GM13976 (cell line): ENCODE data around the gene ZNF136.
A peak's percentile ranks its signal among the peaks of the same experiment; 100 is the strongest.

ENCODE experiments used
- DNase-seq: peaks from one replicate; pipeline ENCODE4 v3.0.0; 2012; ENCODE audit warnings: low spot score
- in situ Hi-C: fragments of 300-500 bp; cut with MboI; formaldehyde crosslinking; loops from one replicate; pipeline ENCODE4 v1.12.0; 2022; ENCODE audit warnings: low sequenced_read_pairs, mixed read lengths, inconsistent platforms; ENCODE audit not compliant: unreplicated experiment
- TF ChIP-seq, protein P1 (sequence below): IDR thresholded peaks from 2 replicates; pipeline ENCODE4 v1.5.1; 2012; ENCODE audit warnings: borderline replicate concordance, mild to moderate bottlenecking; ENCODE audit not compliant: insufficient read depth; ENCODE audit errors: extremely low read depth, missing control alignments, control extremely low read depth

Gene ZNF136

DNA sequence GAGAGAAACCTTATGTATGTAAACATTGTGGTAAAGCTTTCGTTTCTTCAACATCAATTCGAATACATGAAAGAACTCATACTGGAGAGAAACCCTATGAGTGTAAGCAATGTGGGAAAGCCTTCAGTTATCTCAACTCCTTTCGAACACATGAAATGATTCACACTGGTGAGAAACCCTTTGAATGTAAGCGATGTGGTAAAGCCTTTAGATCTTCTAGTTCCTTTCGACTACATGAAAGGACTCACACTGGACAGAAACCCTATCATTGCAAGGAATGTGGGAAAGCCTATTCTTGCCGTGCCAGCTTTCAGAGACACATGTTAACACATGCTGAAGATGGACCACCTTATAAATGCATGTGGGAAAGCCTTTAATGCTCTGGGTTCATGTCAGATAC is 24.7 kb downstream of the ZNF136 start:
- in situ Hi-C loops: no loop called here
- DNase-seq: no peak
- TF ChIP-seq, protein P1, sequence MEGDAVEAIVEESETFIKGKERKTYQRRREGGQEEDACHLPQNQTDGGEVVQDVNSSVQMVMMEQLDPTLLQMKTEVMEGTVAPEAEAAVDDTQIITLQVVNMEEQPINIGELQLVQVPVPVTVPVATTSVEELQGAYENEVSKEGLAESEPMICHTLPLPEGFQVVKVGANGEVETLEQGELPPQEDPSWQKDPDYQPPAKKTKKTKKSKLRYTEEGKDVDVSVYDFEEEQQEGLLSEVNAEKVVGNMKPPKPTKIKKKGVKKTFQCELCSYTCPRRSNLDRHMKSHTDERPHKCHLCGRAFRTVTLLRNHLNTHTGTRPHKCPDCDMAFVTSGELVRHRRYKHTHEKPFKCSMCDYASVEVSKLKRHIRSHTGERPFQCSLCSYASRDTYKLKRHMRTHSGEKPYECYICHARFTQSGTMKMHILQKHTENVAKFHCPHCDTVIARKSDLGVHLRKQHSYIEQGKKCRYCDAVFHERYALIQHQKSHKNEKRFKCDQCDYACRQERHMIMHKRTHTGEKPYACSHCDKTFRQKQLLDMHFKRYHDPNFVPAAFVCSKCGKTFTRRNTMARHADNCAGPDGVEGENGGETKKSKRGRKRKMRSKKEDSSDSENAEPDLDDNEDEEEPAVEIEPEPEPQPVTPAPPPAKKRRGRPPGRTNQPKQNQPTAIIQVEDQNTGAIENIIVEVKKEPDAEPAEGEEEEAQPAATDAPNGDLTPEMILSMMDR: no peak

- TF ChIP-seq, protein P1: no peak
- in situ Hi-C loops: no loop called here
- peak; percentile 51 for DNase-seq
Measured at GRCh38 chr19:12194827-12195731, 32.2 kb downstream of the ZNF136 start.

DNA sequence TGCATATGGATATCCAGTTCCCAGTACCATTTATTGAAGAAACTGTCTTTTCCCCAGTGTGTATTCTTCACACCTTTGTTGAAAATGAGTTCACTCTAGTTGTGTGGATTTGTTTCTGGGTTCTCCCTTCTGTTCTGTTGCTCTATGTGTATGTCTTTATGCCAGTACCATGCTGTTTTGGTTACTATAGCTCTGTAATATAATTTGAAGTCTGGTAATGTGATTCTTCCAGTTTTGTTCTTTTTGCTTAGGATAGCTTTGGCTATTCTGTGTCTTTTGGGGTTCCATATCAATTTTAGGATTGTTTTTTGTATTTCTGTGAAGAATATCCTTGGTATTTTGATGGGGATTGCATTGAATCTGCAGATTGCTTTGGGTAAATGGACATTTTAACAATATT is 35.2 kb downstream of the ZNF136 start:
- no peak for DNase-seq
- in situ Hi-C loops: no loop called here
- TF ChIP-seq, protein P1: no peak

DNA sequence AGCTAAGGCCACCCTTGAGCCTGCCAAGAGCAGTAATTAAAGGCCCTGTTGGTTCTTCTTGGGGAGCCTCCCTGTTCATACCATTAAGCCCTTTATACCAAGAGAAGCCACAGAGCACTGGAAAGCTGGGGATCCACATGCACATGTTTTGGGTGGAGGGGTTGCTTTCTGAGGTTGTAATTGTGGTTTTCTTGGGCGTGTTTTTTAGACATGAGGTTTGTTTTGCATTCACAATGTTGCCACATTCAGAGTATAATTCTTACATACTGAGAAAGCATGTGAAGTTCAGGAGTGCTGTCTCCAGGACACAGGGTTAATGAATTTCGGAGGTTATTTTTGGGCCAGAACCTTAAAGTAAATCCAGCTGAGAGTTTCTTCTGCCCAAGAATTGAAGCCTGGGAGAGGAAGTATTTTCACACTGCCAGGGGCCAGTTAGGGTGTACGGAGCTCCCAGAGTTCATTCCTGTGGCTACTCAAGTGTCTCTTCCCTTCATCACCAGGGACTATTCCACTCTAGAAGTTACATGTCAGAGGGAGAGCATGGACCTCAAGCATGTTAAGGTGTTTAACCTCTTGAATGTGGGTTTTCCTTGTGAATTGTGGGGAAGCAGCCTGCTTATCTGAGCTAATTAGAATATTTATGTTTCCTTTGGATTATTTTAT is 37.0 kb downstream of the ZNF136 start:
- DNase-seq: no peak
- TF ChIP-seq, protein P1: no peak
- in situ Hi-C loops: no loop called here

DNA sequence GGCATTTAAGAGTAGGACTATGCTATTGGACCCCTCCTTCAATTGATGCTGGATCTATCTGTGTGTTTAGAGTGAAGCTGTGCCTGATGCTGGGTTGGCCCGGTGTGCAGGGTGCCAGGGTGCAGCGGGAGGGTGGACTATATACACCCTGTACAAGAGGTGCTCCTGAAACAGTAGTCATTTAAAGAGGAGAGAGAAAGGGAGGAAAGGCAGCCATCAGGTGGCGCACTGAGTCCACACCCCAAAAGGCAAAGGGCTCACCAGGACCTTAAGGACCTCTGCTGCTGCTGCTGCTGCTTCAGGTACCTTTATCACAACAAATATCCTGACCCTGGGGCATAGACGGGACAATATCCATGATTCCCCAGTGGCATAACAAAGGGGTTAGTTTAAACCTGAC is 39.4 kb downstream of the ZNF136 start:
- in situ Hi-C loops: no loop called here
- TF ChIP-seq, protein P1: peak; percentile 47
- no peak for DNase-seq

DNA sequence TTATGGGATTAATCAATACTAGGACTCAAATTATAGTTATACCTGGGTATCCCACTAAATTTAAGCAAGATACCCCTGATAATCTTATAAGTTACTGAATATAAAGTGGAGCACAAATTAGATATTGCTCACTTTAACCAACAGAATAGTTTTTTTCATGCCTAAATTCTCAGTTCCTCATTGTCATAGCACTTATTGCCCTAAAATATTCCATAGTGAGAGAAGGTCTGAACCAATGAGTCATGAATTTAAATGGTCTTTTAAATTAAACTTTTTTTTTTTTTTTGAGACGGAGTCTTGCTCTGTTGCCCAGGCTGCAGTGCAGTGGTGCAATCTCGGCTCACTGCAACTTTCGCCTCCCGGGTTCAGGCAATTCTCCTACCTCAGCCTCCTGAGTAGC is 42.4 kb downstream of the ZNF136 start:
- TF ChIP-seq, protein P1: no peak
- no peak for DNase-seq
- in situ Hi-C loops: no loop called here
